K562 (cell line): ENCODE data around the gene SRCIN1. TPM values are rescaled to one million over a fixed set of nuclear protein-coding genes. Genes with fewer than 3 reads are reported as not detected.

Experiments used
- ATAC-seq: fragments of 200-7000 bp; cut with Tn5 transposase; 3 replicates; pipeline ENCODE4 v1.9.1; 2020; ENCODE audit warnings: moderate library complexity
- BruUV-seq: library from RNA; stranded (reverse); fragments of 400-500 nt; replicated peaks from 2 replicates; lab custom pipeline; 2021; lab: Mats Ljungman, UMichigan
- CTCF ChIA-PET: fragments of 300-600 bp; formaldehyde crosslinking; extraction: SDS; loops from one replicate; lab custom pipeline; 2021; ENCODE audit warnings: low intra/inter-chr PET ratio; lab: Yijun Ruan, JAX
- POLR2A ChIA-PET: fragments of 300-600, 350-650 bp; sonication (Branson Sonifier 250); formaldehyde crosslinking; extraction: SDS; loops from one replicate; lab custom pipeline; 2021; ENCODE audit warnings: antibody characterized with exemption, inconsistent platforms; lab: Yijun Ruan, JAX
- DNase-seq, 4 experiments: peaks; one replicate each; pipeline versions ENCODE4 v3.0.0 to v3.0.0-alpha.2; 2011 to 2018; ENCODE audit warnings: low spot score in 3 of 4, mixed read lengths in 3 of 4; ENCODE audit errors: extremely low read depth in 1 of 4
- FAIRE-seq: peaks from 2 replicates; lab custom pipeline; 2011; peaks lifted over from hg19 to GRCh38; lab: Jason Lieb, UNC
- H2AFZ ChIP-seq: 2 replicates; pipeline ENCODE4 v1.6.0; 2011; ENCODE audit warnings: low read depth, low read length, control low read depth, inconsistent platforms
- H3K27ac ChIP-seq: fragments of 200-600 bp; 3 replicates; pipeline ENCODE4 v1.8.0; 2011; ENCODE audit warnings: low read depth, mild to moderate bottlenecking, control low read depth, inconsistent platforms, low read length, moderate library complexity, mixed read lengths; ENCODE audit errors: extremely low read depth
- H3K27me3 ChIP-seq, 2 experiments: fragments of 300-600 bp in 1 of 2; 2 replicates in 1 of 2; 3 replicates in 1 of 2; pipeline versions ENCODE4 v1.6.0 to v1.8.0; 2011; ENCODE audit warnings: inconsistent platforms in 2 of 2, low read length in 2 of 2, mild to moderate bottlenecking in 1 of 2, mixed read lengths in 1 of 2, moderate library complexity in 1 of 2; ENCODE audit not compliant: control insufficient read depth in 2 of 2, insufficient read depth in 2 of 2
- H3K36me3 ChIP-seq: fragments of 300-600 bp; 3 replicates; pipeline ENCODE4 v1.8.0; 2011; ENCODE audit warnings: mild to moderate bottlenecking, low read length, inconsistent platforms; ENCODE audit not compliant: control insufficient read depth, insufficient read depth
- H3K4me1 ChIP-seq, 2 experiments: fragments of 200-600 bp in 1 of 2; replicated peaks in 1 of 2; 2 replicates in 1 of 2; 3 replicates in 1 of 2; pipeline versions ENCODE4 v1.5.1 to v1.8.0; 2011; ENCODE audit warnings: inconsistent platforms in 2 of 2, low read length in 2 of 2, mild to moderate bottlenecking in 1 of 2, mixed read lengths in 1 of 2, moderate library complexity in 1 of 2; ENCODE audit not compliant: control insufficient read depth in 2 of 2, insufficient read depth in 2 of 2
- H3K4me2 ChIP-seq: 2 replicates; pipeline ENCODE4 v1.6.1; 2011; ENCODE audit warnings: low read length, control low read depth, inconsistent platforms, mixed read lengths; ENCODE audit not compliant: insufficient read depth
- H3K4me3 ChIP-seq: fragments of 200-600 bp; sonication (generic), shearing (Covaris generic); 2 replicates; pipeline ENCODE4 v1.5.1; 2016; ENCODE audit warnings: control low read depth, inconsistent platforms
- H3K79me2 ChIP-seq: fragments of 200-600 bp; 3 replicates; pipeline ENCODE4 v1.8.0; 2011; ENCODE audit warnings: low read length, inconsistent platforms; ENCODE audit not compliant: control insufficient read depth, insufficient read depth
- H3K9ac ChIP-seq, 2 experiments: 2 replicates each; pipeline versions ENCODE4 v1.6.0 to v1.6.1; 2011; ENCODE audit warnings: low read depth in 2 of 2, low read length in 2 of 2, control low read depth in 1 of 2, inconsistent platforms in 1 of 2, mild to moderate bottlenecking in 1 of 2, mixed read lengths in 1 of 2; ENCODE audit not compliant: insufficient read depth in 1 of 2
- H3K9me1 ChIP-seq: one replicate; pipeline ENCODE4 v1.6.0; 2011; ENCODE audit warnings: inconsistent platforms, mild to moderate bottlenecking, low read length, moderate library complexity; ENCODE audit not compliant: control insufficient read depth, insufficient read depth
- H3K9me3 ChIP-seq: replicated peaks from 2 replicates; pipeline ENCODE4 v1.5.1; 2011; ENCODE audit warnings: low read depth, low read length, inconsistent platforms; ENCODE audit not compliant: control insufficient read depth, insufficient read depth
- H4K20me1 ChIP-seq: replicated peaks from 2 replicates; pipeline ENCODE4 v1.6.1; 2011; ENCODE audit warnings: low read length, inconsistent platforms, mixed read lengths; ENCODE audit not compliant: control insufficient read depth, insufficient read depth
- FOXK2 ChIP-seq, 2 experiments: fragments of 450-650 bp; IDR thresholded peaks in 1 of 2; conservative IDR thresholded peaks in 1 of 2; 2 replicates each; pipeline ENCODE4 v1.6.1; 2016; ENCODE audit warnings: low read depth in 2 of 2, mild to moderate bottlenecking in 1 of 2
- HBP1 ChIP-seq: fragments of 450-650 bp; formaldehyde crosslinking; IDR thresholded peaks from 2 replicates; pipeline ENCODE4 v1.4.0; 2022; ENCODE audit warnings: missing genetic modification characterization
- NFE2L1 ChIP-seq: fragments of 450-650 bp; IDR thresholded peaks from 2 replicates; pipeline ENCODE4 v1.6.1; 2016; ENCODE audit warnings: missing genetic modification characterization, low read depth, mild to moderate bottlenecking, missing compliant biosample characterization, moderate library complexity, borderline replicate concordance
- OTX1 ChIP-seq: fragments of 450-650 bp; formaldehyde crosslinking; IDR thresholded peaks from 2 replicates; pipeline ENCODE4 v1.4.0; 2022; ENCODE audit warnings: mild to moderate bottlenecking
- PTRF ChIP-seq: fragments of 450-650 bp; IDR thresholded peaks from 2 replicates; pipeline ENCODE4 v1.6.1; 2016; ENCODE audit warnings: mild to moderate bottlenecking, missing genetic modification characterization, missing compliant biosample characterization
- SIN3B ChIP-seq: fragments of 450-650 bp; IDR thresholded peaks from 2 replicates; pipeline ENCODE4 v1.6.1; 2017; ENCODE audit warnings: low read depth, mild to moderate bottlenecking, moderate library complexity
- TAF1 ChIP-seq: IDR thresholded peaks from 2 replicates; pipeline ENCODE4 v1.6.1; 2011; ENCODE audit warnings: mild to moderate bottlenecking, low read length, moderate library complexity; ENCODE audit not compliant: insufficient read depth, control insufficient read depth, severe bottlenecking; ENCODE audit errors: extremely low read depth
- TBL1XR1 ChIP-seq, 2 experiments: IDR thresholded peaks; 2 replicates each; pipeline ENCODE4 v1.6.1; 2012; ENCODE audit warnings: improper control_type of control experiment in 2 of 2, low read length in 2 of 2, mild to moderate bottlenecking in 1 of 2
- ZBTB11 ChIP-seq, 3 experiments: fragments of 200-800 bp in 1 of 3; fragments of 250-450 bp in 1 of 3; fragments of 450-650 bp in 1 of 3; sonication (Bioruptor Pico) in 1 of 3; sonication (Bioruptor generic) in 1 of 3; formaldehyde crosslinking in 1 of 3; IDR thresholded peaks; 2 replicates each; pipeline versions ENCODE4 v1.6.1 to v1.8.0; 2016 to 2022; ENCODE audit warnings: mild to moderate bottlenecking in 2 of 3, missing genetic modification characterization in 2 of 3, missing compliant biosample characterization in 1 of 3, moderate library complexity in 1 of 3
- ZC3H4 ChIP-seq: sonication (generic); formaldehyde crosslinking; IDR thresholded peaks from 2 replicates; pipeline ENCODE4 v1.9.0; 2021; ENCODE audit warnings: missing genetic modification reagents, borderline replicate concordance
- ZNF12 ChIP-seq: sonication (generic); formaldehyde crosslinking; IDR thresholded peaks from 2 replicates; pipeline ENCODE4 v1.4.0; 2020; ENCODE audit warnings: mild to moderate bottlenecking, missing genetic modification reagents
- ZNF121 ChIP-seq: sonication (generic); formaldehyde crosslinking; conservative IDR thresholded peaks from 2 replicates; pipeline ENCODE4 v1.8.0; 2022; ENCODE audit warnings: missing genetic modification reagents
- ZNF274 ChIP-seq: IDR thresholded peaks from 2 replicates; pipeline ENCODE4 v1.6.1; 2011; ENCODE audit warnings: low read depth, mild to moderate bottlenecking, low read length, moderate library complexity, borderline replicate concordance
- ZNF551 ChIP-seq: fragments of 250-450 bp; sonication (Bioruptor Pico); IDR thresholded peaks from 2 replicates; pipeline ENCODE4 v1.5.0; 2021; ENCODE audit warnings: mild to moderate bottlenecking, moderate library complexity
- WGBS: fragments of 100-300 bp; shearing (Covaris generic); methylation state at CpG from one replicate; pipeline ENCODE4 v1.1.6; 2016; ENCODE audit warnings: low coverage, mixed read lengths; ENCODE audit not compliant: insufficient coverage; ENCODE audit errors: missing lambda C conversion rate; 5-methylcytosine and 5-hydroxymethylcytosine counted together
- in situ Hi-C: fragments of 300-500 bp; cut with MboI; formaldehyde crosslinking; loops from 4 replicates; pipeline ENCODE4 v1.15.0; 2018; ENCODE audit warnings: inconsistent platforms, mixed read lengths
- intact Hi-C: fragments of 100-400 bp; cut with micrococcal nuclease; formaldehyde crosslinking; loops from 2 replicates; pipeline ENCODE4 v1.14.2; 2022
- polyA plus RNA-seq, 8 experiments: library from polyadenylated mRNA; depleted of rRNA in 4 of 8; stranded (reverse) in 5 of 8; unstranded in 3 of 8; fragments of >200 nt; fragmentation: Nextera tagmentation in 2 of 8; fragmentation: Illumina TruSeq in 1 of 8; extraction: Ambion mirVana in 2 of 8; extraction: Trizol in 1 of 8; gene quantifications; 2 replicates each; pipeline versions ENCODE4 v1.2.1 to v1.2.3, GENCODE V29; 2011 to 2014; ENCODE audit warnings: inconsistent platforms in 1 of 8, missing spikeins in 1 of 8
- total RNA-seq, 7 experiments: library from RNA; depleted of rRNA in 6 of 7; stranded (reverse); fragments of >200 nt in 6 of 7; fragmentation: Illumina TruSeq in 2 of 7; extraction: Trizol in 2 of 7; gene quantifications; 2 replicates each; pipeline versions ENCODE4 v1.2.1 to v1.2.3, GENCODE V29; 2011 to 2021; ENCODE audit warnings: low replicate concordance in 1 of 7

SRCIN1 gene
- total and polyA plus RNA-seq, 9 of the 15 experiments (the other 6 are each of a cell fraction or from before 2014, with no cell fraction given) = 0.09 to 0.33 (median 0.13) TPM; not detected in 6

- Histone ChIP-seq H3K9me3 (no peaks in the 10 kb centered on the region), H4K20me1 (peaks cover 8% of the 10 kb centered on the region), H3K9ac (no peak overlapping the region), H3K27ac (no peak overlapping the region), H3K79me2 (no peaks in the 10 kb centered on the region), H3K4me2 (peak overlapping the region; percentile 47; the same call in 1 of the 2 replicates), H3K4me3 (peak overlapping the region; percentile 9), H3K4me1 (peaks cover 0 to 22% of the 10 kb centered on the region in 2 experiments; a peak in 2 of 5 replicates), H2AFZ (peak overlapping the region; percentile 76), H3K9me1 (no peaks in the 10 kb centered on the region), H3K36me3 (no peaks in the 10 kb centered on the region), H3K27me3 (peaks cover 3 to 39% of the 10 kb centered on the region in 2 experiments; a peak in 3 of 5 replicates)
- WGBS = 13% methylated on average over 20 of the region's 27 CpGs
- ChIA-PET CTCF (interaction anchor here (1.0 to 1.5 kb wide), 3 partner anchors 16 to 74 kb away, joined by 3 to 9 read pairs (median 3); no protein-coding TSS in a partner anchor), POLR2A (interaction anchor here (0.6 to 1.0 kb wide), 2 partner anchors 156 to 751 kb away, joined by 3 read pairs; no protein-coding TSS in a partner anchor)
- in situ Hi-C loops = loop anchor here (5.0 kb wide), 1 partner anchor 153 kb away; no protein-coding TSS in a partner anchor
- FAIRE-seq = no peak
- peak; percentile 91 for ATAC-seq
- peak; percentile 89 to 92 (median 92) for DNase-seq
- intact Hi-C loops = no loop called here
- no TSS peak for BruUV-seq
- TF ChIP-seq FOXK2 (conservative IDR thresholded peaks at IDR 0.05 in 1 of 2, IDR thresholded peaks at IDR 0.05 in 1 of 2; ENCODE audit: low read depth in 2 of 2) = peak in 1 of 2 experiments; percentile 47; a peak in 1 of 4 replicates
- no peak for TF ChIP-seq ZNF551
- TF ChIP-seq HBP1 (CRISPR knock-in tag) = no peak
- no peak for TF ChIP-seq SIN3B
- TF ChIP-seq ZC3H4 = no peak
- TF ChIP-seq ZNF12 (CRISPR knock-in tag) = no peak
- TF ChIP-seq TBL1XR1 (IDR thresholded peaks at IDR 0.05; ENCODE audit: low read length in 2 of 2) = no peak
- 0 out of 2 replicates have a peak, but pooled peaks have one; percentile 26 for TF ChIP-seq OTX1
- no peak for TF ChIP-seq TAF1
- no peak for TF ChIP-seq PTRF (tag)
- no peak for TF ChIP-seq NFE2L1 (tag)
- no peak for TF ChIP-seq ZBTB11 (CRISPR knock-in tag; IDR thresholded peaks at IDR 0.05)
- no peak for TF ChIP-seq ZNF121 (CRISPR knock-in tag)
- no peak for TF ChIP-seq ZNF274
Observed at GRCh38 chr17:38508954-38509771, 96.6 kb downstream of the SRCIN1 start.
